Sigmoid colon (tissue), 7 donors: Measurements from ENCODE around the gene TMEM89. TPM values are rescaled to one million over a fixed set of nuclear protein-coding genes. Genes with fewer than 3 reads are reported as not detected.

ENCODE experiments used
- DNase-seq: peaks from one replicate; pipeline ENCODE4 v3.0.0-alpha.2; 2019
- H3K27ac ChIP-seq, 4 donors: fragments of 200-600 bp; sonication (generic); one replicate each; pipeline ENCODE4 v1.5.1; 2016 to 2019; ENCODE audit warnings: mild to moderate bottlenecking in 1 of 4
- H3K27me3 ChIP-seq, 3 donors: fragments of 200-600 bp; sonication (generic); one replicate each; pipeline ENCODE4 v1.5.1; 2019; ENCODE audit warnings: mild to moderate bottlenecking in 1 of 3
- H3K36me3 ChIP-seq, 4 donors: fragments of 200-600 bp; sonication (generic); one replicate each; pipeline ENCODE4 v1.5.1; 2016 to 2019
- H3K4me1 ChIP-seq, 4 donors: fragments of 200-600 bp; sonication (generic); one replicate each; pipeline ENCODE4 v1.5.1; 2017 to 2019
- H3K4me3 ChIP-seq, 4 donors: fragments of 200-600 bp; sonication (generic); one replicate each; pipeline ENCODE4 v1.5.1; 2017 to 2019; ENCODE audit warnings: mild to moderate bottlenecking in 2 of 4, moderate library complexity in 1 of 4
- H3K9me3 ChIP-seq, 4 donors: fragments of 200-600 bp in 3 of 4; sonication (generic) in 3 of 4; one replicate each; pipeline versions ENCODE4 v1.5.1 to v1.6.1; 2013 to 2019
- EP300 ChIP-seq, 4 donors: sonication (generic); formaldehyde crosslinking; IDR thresholded peaks; one replicate each; pipeline ENCODE4 v1.6.1; 2017; ENCODE audit warnings: antibody characterized with exemption in 4 of 4
- POLR2A ChIP-seq, 2 donors: fragments of 450-650 bp; IDR thresholded peaks; one replicate each; pipeline ENCODE4 v1.6.1; 2016; ENCODE audit warnings: antibody characterized with exemption in 2 of 2, mild to moderate bottlenecking in 2 of 2, moderate library complexity in 2 of 2
- POLR2AphosphoS5 ChIP-seq, 4 donors: sonication (generic); formaldehyde crosslinking; IDR thresholded peaks; one replicate each; pipeline ENCODE4 v1.6.1; 2017; ENCODE audit warnings: antibody characterized with exemption in 4 of 4
- WGBS, 2 donors: extraction: QIAGEN DNeasy Blood & Tissue Kit; methylation state at CpG; one replicate each; pipeline ENCODE4 v1.1.7; 2013; 5-methylcytosine and 5-hydroxymethylcytosine counted together
- intact Hi-C: fragments of 100-400 bp; cut with DNase I; formaldehyde crosslinking; loops from one replicate; pipeline ENCODE4 v1.15.1; 2023
- polyA plus RNA-seq, 3 donors: library from polyadenylated mRNA; stranded (reverse); fragments of 200-250 nt; gene quantifications; one replicate each; pipeline ENCODE4 v1.2.3, GENCODE V29; 2013
- total RNA-seq, 4 donors: library from RNA; depleted of rRNA; stranded (reverse); fragments of >200 nt; gene quantifications; one replicate each; pipeline ENCODE4 v1.1.0, GENCODE V29; 2016
- TF ChIP-seq, protein P1 (sequence below), 4 experiments: fragments of 450-650 bp in 3 of 4; fragments of 200-600 bp in 1 of 4; IDR thresholded peaks; one replicate each; pipeline ENCODE4 v1.5.1; 2016 to 2019; ENCODE audit warnings: antibody characterized with exemption in 4 of 4, mild to moderate bottlenecking in 3 of 4, moderate library complexity in 2 of 4
- donor health status: healthy with polysubstance abuse.
- donor health status: Bipolar disorder and iron deficiency.
- donor health status: healthy.

The TMEM89 gene
- total and polyA plus RNA-seq, 7 donors: 1.2 TPM; not detected in 6

DNA sequence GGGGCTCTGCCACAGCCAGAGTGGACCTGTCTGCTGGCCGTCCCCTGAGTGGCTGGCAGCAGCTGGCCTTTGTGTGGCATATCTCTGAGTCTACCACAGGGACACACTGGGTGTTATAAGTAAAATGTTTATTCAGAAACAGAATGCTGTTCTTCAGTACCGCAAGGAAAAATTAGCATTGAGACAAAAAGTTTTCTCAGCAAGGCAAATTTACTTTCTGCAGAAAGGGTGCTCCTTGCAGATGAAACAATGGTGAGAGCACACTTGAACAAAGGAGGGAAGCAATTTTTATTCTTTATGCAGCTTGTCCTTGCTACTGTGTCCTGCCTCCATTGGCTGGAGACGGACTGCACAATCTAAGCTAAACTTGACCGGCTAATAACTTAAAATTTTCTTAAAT is 4.0 kb downstream of the TMEM89 start:
- intact Hi-C loops: no loop called here
- peaks cover 0 to 13% (median 6%) of the 10 kb centered on the region in 4 donors for H3K9me3 ChIP-seq
- TF ChIP-seq POLR2A (IDR thresholded peaks at IDR 0.05): no peak
- DNase-seq: no peak
- no peaks in the 10 kb centered on the region for H3K27me3 ChIP-seq
- WGBS, 2 donors: 96 to 98% methylated on average over 4 of the region's 4 CpGs
- no peaks in the 10 kb centered on the region for H3K4me1 ChIP-seq
- H3K4me3 ChIP-seq: no peak overlapping the region
- H3K36me3 ChIP-seq: no peaks in the 10 kb centered on the region
- H3K27ac ChIP-seq: no peak overlapping the region

DNA sequence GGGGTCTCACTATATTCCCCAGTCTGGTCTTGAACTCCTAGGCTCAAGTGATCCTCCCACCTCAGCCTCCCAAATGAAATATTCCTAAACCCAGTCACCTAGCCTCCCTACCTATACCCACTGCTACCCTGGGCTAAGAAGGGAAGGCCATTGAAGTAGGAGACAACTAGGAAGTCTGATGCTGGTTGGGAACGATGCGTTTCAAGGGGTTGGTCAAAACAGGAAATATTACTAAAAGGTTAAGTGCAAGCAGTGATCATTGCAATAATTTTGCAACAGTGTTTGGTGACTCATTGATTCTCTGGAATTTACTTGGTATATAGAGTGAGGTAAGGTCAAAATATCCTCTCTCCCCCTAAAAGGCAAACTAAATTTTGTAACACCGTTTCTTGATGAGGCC is 7.5 kb downstream of the TMEM89 start:
- WGBS, 2 donors: 62 to 79% methylated on average over 3 of the region's 3 CpGs
- no peak overlapping the region for H3K4me3 ChIP-seq
- no peaks in the 10 kb centered on the region for H3K36me3 ChIP-seq
- no peak for DNase-seq
- peaks cover 0 to 13% (median 6%) of the 10 kb centered on the region in 4 donors for H3K9me3 ChIP-seq
- intact Hi-C loops: no loop called here
- TF ChIP-seq POLR2AphosphoS5 (IDR thresholded peaks at IDR 0.05): no peak
- TF ChIP-seq EP300 (IDR thresholded peaks at IDR 0.05): no peak
- TF ChIP-seq POLR2A (IDR thresholded peaks at IDR 0.05): no peak
- peaks cover 0 to 8% (median 2%) of the 10 kb centered on the region in 4 donors for H3K4me1 ChIP-seq
- no peak overlapping the region for H3K27ac ChIP-seq
- no peaks in the 10 kb centered on the region for H3K27me3 ChIP-seq

DNA sequence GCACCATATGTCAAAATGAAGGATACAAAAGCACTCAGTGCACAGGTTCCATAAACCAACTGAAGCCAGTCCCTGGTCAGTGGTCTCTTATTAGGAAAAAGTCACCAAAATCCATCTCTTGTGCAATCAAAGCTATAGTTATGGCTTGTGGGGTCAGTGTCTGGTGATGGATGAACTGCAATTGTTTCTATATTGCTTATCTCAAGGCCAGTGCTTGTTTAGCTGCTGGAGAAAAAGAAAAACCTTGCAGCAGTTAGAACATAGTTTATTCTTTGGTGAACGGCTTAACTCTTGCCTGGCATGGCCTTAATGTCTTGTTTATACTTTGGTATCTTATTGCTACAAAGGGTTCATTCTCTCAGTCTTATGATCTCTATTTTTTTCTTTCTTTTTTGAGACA is 9.3 kb downstream of the TMEM89 start:
- no peak for DNase-seq
- peaks cover 0 to 5% (median 2%) of the 10 kb centered on the region in 4 donors for H3K9me3 ChIP-seq
- peaks cover 0 to 22% (median 15%) of the 10 kb centered on the region in 4 donors for H3K4me1 ChIP-seq
- TF ChIP-seq EP300 (IDR thresholded peaks at IDR 0.05) (no peak), POLR2A (IDR thresholded peaks at IDR 0.05) (no peak), POLR2AphosphoS5 (IDR thresholded peaks at IDR 0.05) (no peak)
- TF ChIP-seq, protein P1, sequence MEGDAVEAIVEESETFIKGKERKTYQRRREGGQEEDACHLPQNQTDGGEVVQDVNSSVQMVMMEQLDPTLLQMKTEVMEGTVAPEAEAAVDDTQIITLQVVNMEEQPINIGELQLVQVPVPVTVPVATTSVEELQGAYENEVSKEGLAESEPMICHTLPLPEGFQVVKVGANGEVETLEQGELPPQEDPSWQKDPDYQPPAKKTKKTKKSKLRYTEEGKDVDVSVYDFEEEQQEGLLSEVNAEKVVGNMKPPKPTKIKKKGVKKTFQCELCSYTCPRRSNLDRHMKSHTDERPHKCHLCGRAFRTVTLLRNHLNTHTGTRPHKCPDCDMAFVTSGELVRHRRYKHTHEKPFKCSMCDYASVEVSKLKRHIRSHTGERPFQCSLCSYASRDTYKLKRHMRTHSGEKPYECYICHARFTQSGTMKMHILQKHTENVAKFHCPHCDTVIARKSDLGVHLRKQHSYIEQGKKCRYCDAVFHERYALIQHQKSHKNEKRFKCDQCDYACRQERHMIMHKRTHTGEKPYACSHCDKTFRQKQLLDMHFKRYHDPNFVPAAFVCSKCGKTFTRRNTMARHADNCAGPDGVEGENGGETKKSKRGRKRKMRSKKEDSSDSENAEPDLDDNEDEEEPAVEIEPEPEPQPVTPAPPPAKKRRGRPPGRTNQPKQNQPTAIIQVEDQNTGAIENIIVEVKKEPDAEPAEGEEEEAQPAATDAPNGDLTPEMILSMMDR (IDR thresholded peaks at IDR 0.05): no peak
- no peak overlapping the region for H3K27ac ChIP-seq
- WGBS, 2 donors: 30 to 59% methylated on average over 1 of the region's 1 CpG
- H3K36me3 ChIP-seq: peaks cover 0 to 6% (median 0%) of the 10 kb centered on the region in 4 donors
- intact Hi-C loops: no loop called here
- no peaks in the 10 kb centered on the region for H3K27me3 ChIP-seq
- no peak overlapping the region for H3K4me3 ChIP-seq

DNA sequence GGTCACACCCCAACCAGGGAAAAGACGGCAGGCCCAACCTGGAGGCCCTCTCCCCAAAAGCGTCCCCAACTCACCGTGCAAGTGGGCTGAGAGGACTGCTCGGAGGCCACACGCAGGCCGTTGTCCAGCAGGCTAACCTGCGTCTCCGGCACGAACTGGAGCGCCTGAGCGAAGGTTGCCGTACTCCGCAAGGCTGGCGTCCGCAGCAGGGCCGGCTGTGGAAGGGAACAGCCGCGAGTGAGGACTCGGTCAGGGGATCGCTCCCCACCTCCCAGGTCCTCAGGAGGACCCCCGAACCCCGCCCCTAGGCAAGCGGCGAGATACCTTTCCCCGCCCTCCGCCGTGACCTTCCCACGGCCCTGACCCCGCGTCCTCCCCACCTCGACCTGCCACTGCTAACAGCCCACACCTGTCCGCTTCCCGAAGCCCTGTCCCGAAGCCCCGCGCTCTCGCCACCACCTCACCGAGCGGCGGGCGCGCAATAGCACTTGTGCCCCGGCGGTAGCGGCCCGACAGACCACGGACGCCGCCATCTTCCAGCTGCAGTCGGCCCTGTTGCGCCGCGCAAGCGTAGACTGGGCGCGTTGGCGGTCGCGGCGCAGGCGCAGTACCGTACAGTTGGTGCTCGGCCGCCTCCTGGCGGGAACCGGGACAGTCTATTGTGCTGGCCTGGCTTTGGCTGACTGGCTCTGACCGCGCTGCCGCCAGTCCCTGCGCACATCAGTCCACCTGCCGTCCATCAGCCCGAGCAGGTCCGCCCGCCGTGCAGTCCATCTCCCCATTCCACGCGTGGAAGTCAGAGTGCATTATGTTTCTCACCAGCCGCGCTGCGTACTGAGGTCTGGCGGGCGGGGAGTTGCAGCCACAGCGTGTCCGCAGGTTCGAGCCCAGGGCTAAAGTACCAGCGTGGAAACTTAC is 12.2 kb downstream of the TMEM89 start, which contains the start of gene UQCRC1:
Gene UQCRC1 (minus strand): TSS at position 559 of the 918 bp plus-strand sequence. CDS start 26 bp downstream, at position 533.
- Histone ChIP-seq H3K27me3 (no peaks in the 10 kb centered on the region), H3K27ac (peak within 1 kb of the TSS; percentile 87 to 94 (median 93)), H3K4me3 (peak within 1 kb of the TSS; percentile 79 to 99 (median 96)), H3K36me3 (peaks cover 11 to 34% (median 20%) of the 10 kb centered on the region in 4 donors), H3K9me3 (no peaks in the 10 kb centered on the region), H3K4me1 (peaks cover 0 to 22% (median 15%) of the 10 kb centered on the region in 4 donors)
- TF ChIP-seq POLR2AphosphoS5 (IDR thresholded peaks at IDR 0.05) (peak; percentile 90 to 96 (median 96)), POLR2A (IDR thresholded peaks at IDR 0.05) (peak; percentile 59 to 92), EP300 (IDR thresholded peaks at IDR 0.05) (no peak)
- TF ChIP-seq, protein P1 (IDR thresholded peaks at IDR 0.05): peak; percentile 70 to 87 (median 79)
- 1 to 3% methylated on average over 86 of the region's 86 CpGs for WGBS, 2 donors
- intact Hi-C loops: loop anchor here (2.0 to 5.0 kb wide), 4 partner anchors 25 to 145 kb away; partner anchors contain the start of gene SLC26A6
- DNase-seq: peak; percentile 95

GRCh38 chr3:48607519-48607918 is 14.1 kb downstream of the TMEM89 start:
- Histone ChIP-seq H3K27ac (no peak overlapping the region), H3K9me3 (no peaks in the 10 kb centered on the region), H3K27me3 (no peaks in the 10 kb centered on the region), H3K36me3 (peaks cover 29 to 53% (median 38%) of the 10 kb centered on the region in 4 donors), H3K4me3 (no peak overlapping the region), H3K4me1 (peaks cover 0 to 22% (median 15%) of the 10 kb centered on the region in 4 donors)
- DNase-seq: no peak
- 90 to 96% methylated on average over 5 of the region's 5 CpGs for WGBS, 2 donors
- TF ChIP-seq, protein P1 (IDR thresholded peaks at IDR 0.05): no peak
- no peak for TF ChIP-seq EP300 (IDR thresholded peaks at IDR 0.05)
- intact Hi-C loops: loop anchor here (5.0 kb wide), 1 partner anchor 75 kb away; no protein-coding TSS in a partner anchor
